Hepatocyte (in vitro differentiated cells): ENCODE results near the gene OR1S1. TPM values are rescaled to one million over a fixed set of nuclear protein-coding genes. Genes with fewer than 3 reads are reported as not detected.

Experiments used
- DNase-seq: peaks from one replicate; pipeline ENCODE4 v3.0.0-alpha.2; 2016; ENCODE audit warnings: low spot score
- H2AFZ ChIP-seq: fragments of 200-600 bp; sonication (generic); 2 replicates; pipeline ENCODE4 v1.6.0; 2016; ENCODE audit warnings: antibody characterized with exemption, mild to moderate bottlenecking
- H3K27ac ChIP-seq: fragments of 200-600 bp; sonication (generic); 2 replicates; pipeline ENCODE4 v1.5.1; 2016; ENCODE audit warnings: mild to moderate bottlenecking
- H3K27me3 ChIP-seq: fragments of 200-600 bp; sonication (generic); 2 replicates; pipeline ENCODE4 v1.6.1; 2016
- H3K36me3 ChIP-seq: fragments of 200-600 bp; sonication (generic); replicated peaks from 2 replicates; pipeline ENCODE4 v1.5.1; 2016; ENCODE audit warnings: low read depth; ENCODE audit not compliant: insufficient read depth
- H3K4me1 ChIP-seq: fragments of 200-600 bp; sonication (generic); 2 replicates; pipeline ENCODE4 v1.5.1; 2016; ENCODE audit warnings: mild to moderate bottlenecking, moderate library complexity; ENCODE audit not compliant: insufficient read depth
- H3K4me2 ChIP-seq: fragments of 200-600 bp; sonication (generic); 2 replicates; pipeline ENCODE4 v1.6.0; 2016
- H3K4me3 ChIP-seq: fragments of 200-600 bp; sonication (generic); 2 replicates; pipeline ENCODE4 v1.5.1; 2016; ENCODE audit warnings: mild to moderate bottlenecking
- H3K79me2 ChIP-seq: fragments of 200-600 bp; sonication (generic); 2 replicates; pipeline ENCODE4 v1.6.0; 2017; ENCODE audit warnings: mild to moderate bottlenecking
- H3K9me2 ChIP-seq: fragments of 200-600 bp; sonication (generic); replicated peaks from 2 replicates; pipeline ENCODE4 v1.6.0; 2017; ENCODE audit warnings: mild to moderate bottlenecking; ENCODE audit not compliant: insufficient read depth
- H3K9me3 ChIP-seq: fragments of 200-600 bp; sonication (generic); 2 replicates; pipeline ENCODE4 v1.5.1; 2016; ENCODE audit warnings: low read depth, mild to moderate bottlenecking
- H4K20me1 ChIP-seq: fragments of 200-600 bp; sonication (generic); 2 replicates; pipeline ENCODE4 v1.6.0; 2016; ENCODE audit warnings: mild to moderate bottlenecking; ENCODE audit not compliant: insufficient read depth, poor library complexity, severe bottlenecking
- EZH2 ChIP-seq: fragments of 200-600 bp; sonication (generic); IDR thresholded peaks from 2 replicates; pipeline ENCODE4 v1.6.1; 2016; ENCODE audit warnings: antibody characterized with exemption, mild to moderate bottlenecking, borderline replicate concordance
- EZH2phosphoT487 ChIP-seq: fragments of 200-600 bp; sonication (generic); IDR thresholded peaks from one replicate; pipeline ENCODE4 v1.6.1; 2018; ENCODE audit warnings: antibody characterized with exemption, mild to moderate bottlenecking, low read depth, moderate library complexity; ENCODE audit not compliant: unreplicated experiment, severe bottlenecking
- WGBS: methylation state at CpG from one replicate; pipeline ENCODE4 v1.1.6; 2016; ENCODE audit warnings: low lambda C conversion rate; ENCODE audit errors: missing lambda C conversion rate; 5-methylcytosine and 5-hydroxymethylcytosine counted together
- polyA plus RNA-seq: library from polyadenylated mRNA; unstranded; fragments of >200 nt; fragmentation: Nextera tagmentation; extraction: Ambion mirVana; gene quantifications from 2 replicates; pipeline ENCODE4 v1.2.1, GENCODE V29; 2016
- total RNA-seq: library from RNA; depleted of rRNA; stranded (reverse); fragments of >200 nt; gene quantifications from 2 replicates; pipeline ENCODE4 v1.2.3, GENCODE V29; 2014
- TF ChIP-seq, protein P1 (sequence below): fragments of 200-600 bp; sonication (generic); IDR thresholded peaks from 2 replicates; pipeline ENCODE4 v1.5.1; 2016; ENCODE audit warnings: antibody characterized with exemption, mild to moderate bottlenecking; ENCODE audit not compliant: poor library complexity

OR1S1 gene
- total and polyA plus RNA-seq, 2 experiments from 2014 or later = not detected

DNA sequence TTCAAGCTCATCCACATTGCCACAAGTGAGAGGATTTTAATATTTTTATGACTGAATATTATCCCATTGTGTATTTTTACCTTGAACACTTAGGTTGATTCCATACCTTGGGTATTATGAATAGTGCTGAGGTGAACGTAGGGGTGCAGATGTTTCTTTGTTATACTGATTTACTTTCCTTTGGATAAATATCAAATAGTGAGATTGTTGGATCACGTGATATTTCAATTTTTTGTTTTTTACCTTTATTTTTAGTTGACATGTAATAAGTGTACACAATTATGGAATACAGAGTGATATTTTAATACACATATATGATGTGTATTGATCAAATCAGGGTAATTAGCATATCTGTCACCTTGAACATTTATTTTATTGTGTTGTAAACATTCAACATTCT is 47.5 kb downstream of the OR1S1 start:
- no peak for DNase-seq
- TF ChIP-seq EZH2 (no peak), EZH2phosphoT487 (no peak)
- TF ChIP-seq, protein P1, sequence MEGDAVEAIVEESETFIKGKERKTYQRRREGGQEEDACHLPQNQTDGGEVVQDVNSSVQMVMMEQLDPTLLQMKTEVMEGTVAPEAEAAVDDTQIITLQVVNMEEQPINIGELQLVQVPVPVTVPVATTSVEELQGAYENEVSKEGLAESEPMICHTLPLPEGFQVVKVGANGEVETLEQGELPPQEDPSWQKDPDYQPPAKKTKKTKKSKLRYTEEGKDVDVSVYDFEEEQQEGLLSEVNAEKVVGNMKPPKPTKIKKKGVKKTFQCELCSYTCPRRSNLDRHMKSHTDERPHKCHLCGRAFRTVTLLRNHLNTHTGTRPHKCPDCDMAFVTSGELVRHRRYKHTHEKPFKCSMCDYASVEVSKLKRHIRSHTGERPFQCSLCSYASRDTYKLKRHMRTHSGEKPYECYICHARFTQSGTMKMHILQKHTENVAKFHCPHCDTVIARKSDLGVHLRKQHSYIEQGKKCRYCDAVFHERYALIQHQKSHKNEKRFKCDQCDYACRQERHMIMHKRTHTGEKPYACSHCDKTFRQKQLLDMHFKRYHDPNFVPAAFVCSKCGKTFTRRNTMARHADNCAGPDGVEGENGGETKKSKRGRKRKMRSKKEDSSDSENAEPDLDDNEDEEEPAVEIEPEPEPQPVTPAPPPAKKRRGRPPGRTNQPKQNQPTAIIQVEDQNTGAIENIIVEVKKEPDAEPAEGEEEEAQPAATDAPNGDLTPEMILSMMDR = no peak
- no peaks in the 10 kb centered on the region for H3K36me3 ChIP-seq

More for the DNA sequence above, 47.5 kb downstream of the OR1S1 start:
- 76% methylated on average over 2 of the region's 2 CpGs for WGBS
- Histone ChIP-seq H3K9me3 (no peaks in the 10 kb centered on the region), H2AFZ (no peak overlapping the region), H3K27ac (no peak overlapping the region), H3K9me2 (no peaks in the 10 kb centered on the region), H3K27me3 (no peaks in the 10 kb centered on the region), H4K20me1 (no peaks in the 10 kb centered on the region), H3K4me3 (no peak overlapping the region), H3K4me2 (no peak overlapping the region), H3K4me1 (no peaks in the 10 kb centered on the region), H3K79me2 (no peaks in the 10 kb centered on the region)

Other genes with a start within 250 kb of the OR1S1 start
- gene OR9Q1, start 188.8 kb upstream of the OR1S1 start, total RNA-seq = not detected in 2 replicates
- gene OR9Q1, start 188.8 kb upstream of the OR1S1 start, polyA plus RNA-seq = not detected in 2 replicates
- not detected in 2 replicates for gene OR6Q1, start 181.8 kb upstream of the OR1S1 start, total RNA-seq
- gene OR6Q1, start 181.8 kb upstream of the OR1S1 start, polyA plus RNA-seq = not detected in 2 replicates
- gene OR9I1, start 87.2 kb upstream of the OR1S1 start, total RNA-seq = not detected in 2 replicates
- gene OR9I1, start 87.2 kb upstream of the OR1S1 start, polyA plus RNA-seq = not detected in 2 replicates
- gene OR9Q2, start 23.6 kb upstream of the OR1S1 start, total RNA-seq = not detected in 2 replicates
- not detected in 2 replicates for gene OR9Q2, start 23.6 kb upstream of the OR1S1 start, polyA plus RNA-seq
- gene OR1S2, start 8.6 kb upstream of the OR1S1 start, total RNA-seq = not detected in 2 replicates
- not detected in 2 replicates for gene OR1S2, start 8.6 kb upstream of the OR1S1 start, polyA plus RNA-seq
- 0.23 TPM in 1 of 2 replicates, not detected in the other for gene OR10Q1, start 16.2 kb downstream of the OR1S1 start, total RNA-seq
- gene OR10Q1, start 16.2 kb downstream of the OR1S1 start, polyA plus RNA-seq = not detected in 2 replicates
- not detected in 2 replicates for gene OR10W1, start 55.5 kb downstream of the OR1S1 start, total RNA-seq
- gene OR10W1, start 55.5 kb downstream of the OR1S1 start, polyA plus RNA-seq = not detected in 2 replicates
- gene OR5B17, start 146.3 kb downstream of the OR1S1 start, total RNA-seq = not detected in 2 replicates
- not detected in 2 replicates for gene OR5B17, start 146.3 kb downstream of the OR1S1 start, polyA plus RNA-seq
- not detected in 2 replicates for gene OR5B3, start 194.2 kb downstream of the OR1S1 start, total RNA-seq
- gene OR5B3, start 194.2 kb downstream of the OR1S1 start, polyA plus RNA-seq = not detected in 2 replicates
- gene OR5B2, start 215.4 kb downstream of the OR1S1 start, total RNA-seq = not detected in 2 replicates
- gene OR5B2, start 215.4 kb downstream of the OR1S1 start, polyA plus RNA-seq = not detected in 2 replicates
- not detected in 2 replicates for gene OR5B12, start 229.5 kb downstream of the OR1S1 start, total RNA-seq
- not detected in 2 replicates for gene OR5B12, start 229.5 kb downstream of the OR1S1 start, polyA plus RNA-seq